GM12801 (cell line): Measurements from ENCODE around the gene FADS6.

Experiments used
- CTCF ChIP-seq: IDR thresholded peaks from one replicate; pipeline ENCODE4 v1.5.1; 2011; ENCODE audit warnings: control low read depth; ENCODE audit not compliant: insufficient read length; ENCODE audit errors: extremely low read depth

The FADS6 gene

GRCh38 chr17:74923538-74924249, 30.3 kb upstream of the FADS6 start:
- TF ChIP-seq CTCF: no peak

- no peak for TF ChIP-seq CTCF
These were observed 29.5 kb upstream of the FADS6 start, which contains the start of gene USH1G for GRCh38 chr17:74922694-74923537. TSS of gene USH1G (minus strand) at chr17:74923255. CDS start at chr17:74923073, 182 bp downstream.

GRCh38 chr17:74922172-74922571, 28.7 kb upstream of the FADS6 start:
- no peak for TF ChIP-seq CTCF

- no peak for TF ChIP-seq CTCF
These were observed 28.3 kb upstream of the FADS6 start for GRCh38 chr17:74921769-74922168.

GRCh38 chr17:74921026-74921681, 27.7 kb upstream of the FADS6 start:
- TF ChIP-seq CTCF: no peak

- TF ChIP-seq CTCF: no peak
These were observed 27.2 kb upstream of the FADS6 start for GRCh38 chr17:74920642-74921025.

- TF ChIP-seq CTCF: no peak
These were observed 26.8 kb upstream of the FADS6 start for GRCh38 chr17:74920306-74920620.
